NCI-H2107 treated with DMSO at 0.1 percent for 48 hours (cell line): ENCODE data around the gene SCAMP3.
"Not testable (repeated sequence)": the region's sequence is repeated elsewhere in the genome, so short reads cannot be mapped to it uniquely, and the experiment has no call there.

Experiments used
- DNase-seq: peaks from one replicate; lab custom pipeline; 2025; ENCODE audit not compliant: unreplicated experiment; lab: John Stamatoyannopoulos, UW

SCAMP3 gene

DNA sequence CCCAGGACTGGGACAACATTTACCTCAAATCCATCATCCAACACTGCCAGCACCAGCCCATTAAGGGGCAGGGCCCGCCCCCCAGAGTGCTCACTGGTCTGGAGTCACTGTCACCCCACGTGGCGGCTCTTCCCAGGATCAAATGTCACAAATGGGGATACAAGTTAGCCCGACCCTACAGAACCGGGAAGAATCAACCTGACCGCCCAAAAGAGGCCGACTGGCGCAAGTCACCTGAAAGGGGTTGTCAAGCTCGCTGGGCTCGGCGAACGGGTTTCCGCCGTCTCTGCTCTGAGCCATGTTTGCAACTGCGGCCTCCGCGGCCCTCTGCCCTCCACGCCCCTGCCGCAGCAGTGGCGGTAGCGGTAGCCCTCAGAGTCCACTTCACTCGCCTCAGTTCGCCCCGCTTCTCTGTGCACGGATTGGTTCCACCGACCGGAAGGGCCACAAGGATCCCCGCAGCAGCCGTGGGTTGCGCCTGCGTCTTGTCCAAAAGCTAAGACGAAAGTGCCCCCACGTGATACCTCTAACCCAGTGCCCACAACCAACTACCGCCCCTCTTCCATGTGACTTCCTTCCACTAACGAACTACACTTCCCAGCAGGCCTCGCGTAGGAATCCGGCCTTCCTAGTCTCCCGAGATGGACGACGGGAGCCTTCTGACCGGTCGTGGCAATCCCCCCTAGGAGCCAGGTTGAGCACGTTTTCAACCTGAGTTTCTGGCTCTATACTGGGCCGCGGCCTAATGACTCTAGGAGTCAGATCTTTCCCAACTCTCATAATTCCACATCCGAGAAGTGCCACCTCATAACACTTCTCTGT, at the start of gene SCAMP3:
Gene SCAMP3, minus strand, starts transcription at position 509 of the 822 bp plus-strand sequence. Its CDS starts 209 bp downstream, at position 300.
- peak; percentile 100 for DNase-seq

GRCh38 chr1:155309423-155310021, 47.4 kb upstream of the SCAMP3 start:
- DNase-seq = no peak

GRCh38 chr1:155308493-155309422, 46.6 kb upstream of the SCAMP3 start, which contains the start of gene FDPS:
TSS of gene FDPS (plus strand) at chr1:155308866. CDS start at chr1:155309790, 924 bp downstream.
- peak; percentile 99 for DNase-seq

- no peak for DNase-seq
Observed at GRCh38 chr1:155307247-155307740, 45.1 kb upstream of the SCAMP3 start.

DNA sequence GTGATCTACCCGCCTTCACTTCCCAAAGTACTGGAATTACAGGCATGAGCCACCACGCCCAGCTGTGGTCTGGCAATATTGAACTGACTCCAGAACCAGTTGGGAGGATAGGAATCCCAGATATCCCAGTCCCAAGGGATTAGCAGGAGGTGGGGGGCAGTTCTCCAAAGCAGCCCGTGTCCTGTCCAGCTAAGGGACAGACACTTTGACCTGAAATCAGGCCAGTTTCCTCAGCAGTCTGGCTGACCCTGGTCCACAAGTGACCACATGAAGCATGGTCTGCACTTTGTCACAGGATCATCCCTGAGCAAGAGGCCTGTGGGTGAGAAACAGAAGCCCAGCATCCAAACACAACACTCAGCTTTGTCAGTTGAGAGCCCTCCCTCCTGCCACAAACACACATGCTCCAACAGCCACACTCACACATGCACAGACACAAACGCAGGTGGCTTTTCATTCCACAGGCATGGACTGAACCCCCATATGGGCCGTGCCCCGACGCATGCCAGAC, 43.8 kb upstream of the SCAMP3 start:
- DNase-seq = no peak

GRCh38 chr1:155304558-155305063, 42.5 kb upstream of the SCAMP3 start:
- DNase-seq = no peak

GRCh38 chr1:155301342-155301841, 39.2 kb upstream of the SCAMP3 start, which contains the start of gene PKLR:
TSS of gene PKLR (minus strand) at chr1:155301438. CDS start at chr1:155301395, 43 bp downstream.
- no peak for DNase-seq

DNA sequence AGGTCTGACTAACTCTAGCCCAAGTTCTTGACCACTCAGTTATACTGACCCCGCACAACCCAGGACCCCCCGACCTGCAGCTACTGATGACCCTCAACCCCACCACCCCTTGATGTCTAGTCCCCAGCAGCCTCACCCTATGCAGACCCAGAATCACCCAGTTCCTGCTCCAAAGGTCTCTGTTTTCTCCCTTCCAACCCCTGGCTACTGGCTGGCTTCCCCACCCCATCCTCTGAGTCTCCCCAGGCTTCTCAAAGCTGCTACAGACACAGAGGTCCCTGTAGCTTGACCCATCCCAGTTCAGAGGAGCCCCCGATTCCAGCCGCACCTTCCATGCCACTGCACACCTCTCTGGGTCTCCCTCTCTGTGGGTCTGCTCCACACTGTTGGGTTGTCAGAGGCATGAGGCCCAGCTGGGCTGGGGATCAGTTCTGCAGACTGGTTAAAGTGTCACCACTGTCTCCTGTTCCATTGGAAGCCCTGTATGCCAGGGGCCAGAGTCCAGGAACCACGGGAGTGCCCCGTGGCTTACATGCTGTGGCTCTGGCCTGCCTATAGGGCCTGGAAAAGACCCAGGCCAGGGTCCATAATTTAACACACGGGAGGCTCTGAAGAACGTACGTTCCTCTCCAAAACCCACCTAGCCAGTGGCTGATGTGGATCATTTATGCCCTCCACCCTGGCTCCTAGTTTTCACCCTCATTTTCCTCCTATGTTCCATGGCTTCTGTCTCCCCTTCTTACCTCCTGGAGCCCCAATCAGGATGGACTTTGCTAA, 38.6 kb upstream of the SCAMP3 start:
- DNase-seq = no peak

DNA sequence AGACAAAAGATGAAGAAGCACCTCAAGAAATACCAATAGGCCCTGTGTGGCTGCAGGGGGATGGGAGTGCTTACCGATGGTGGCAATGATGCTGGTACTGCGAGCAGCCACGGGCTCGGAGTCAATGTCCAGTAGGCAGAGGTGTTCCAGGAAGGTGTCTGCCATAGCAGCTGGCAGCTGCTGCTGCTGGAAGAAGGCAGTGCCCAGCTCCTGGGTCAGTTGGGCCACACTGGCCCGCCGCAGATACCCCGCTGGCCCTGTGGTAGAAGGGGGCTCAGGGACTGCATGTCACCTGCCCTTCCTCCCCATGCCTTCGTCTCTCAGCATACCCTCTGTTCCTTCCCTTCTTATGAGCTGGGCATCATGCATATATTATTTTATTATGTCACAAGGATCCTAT, 37.9 kb upstream of the SCAMP3 start:
- DNase-seq = no peak

GRCh38 chr1:155297384-155297783, 35.2 kb upstream of the SCAMP3 start:
- DNase-seq = no peak

DNA sequence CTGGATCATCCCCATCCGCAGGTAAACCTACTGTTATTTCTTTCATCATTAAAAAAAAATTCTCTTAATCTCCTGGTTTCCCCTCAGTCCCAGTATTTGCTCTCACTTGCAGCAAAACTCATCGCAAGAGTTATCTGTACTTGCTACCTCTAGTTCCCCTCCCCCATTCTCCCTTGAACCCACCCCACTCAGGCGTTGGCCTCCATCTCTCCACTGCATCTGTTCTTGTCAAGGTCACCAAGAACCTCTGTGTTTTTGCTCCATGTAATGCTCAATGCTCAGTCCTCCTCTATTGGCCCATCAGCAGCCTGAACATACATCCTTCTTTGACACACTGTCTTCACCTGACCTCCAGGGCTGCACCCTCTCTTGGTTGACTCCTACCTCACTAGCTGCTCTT, 34.5 kb upstream of the SCAMP3 start:
- DNase-seq = no peak

DNA sequence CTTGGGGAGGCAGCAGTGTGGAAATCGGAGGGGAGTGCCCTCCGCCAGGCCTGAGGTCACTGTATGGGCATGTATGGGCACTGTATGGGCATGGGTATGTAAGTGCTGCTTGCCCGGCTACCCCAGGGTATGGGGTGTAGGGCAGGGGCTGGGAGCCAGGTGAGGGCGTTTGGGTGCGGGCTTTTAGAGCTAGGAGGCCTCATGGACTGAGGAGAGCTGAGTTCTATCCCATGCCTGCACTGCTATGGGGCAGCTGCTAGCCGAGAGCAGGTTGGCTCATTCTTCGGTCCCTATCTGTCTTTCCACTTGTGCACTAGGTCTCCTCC, 33.7 kb upstream of the SCAMP3 start:
- no peak for DNase-seq

DNA sequence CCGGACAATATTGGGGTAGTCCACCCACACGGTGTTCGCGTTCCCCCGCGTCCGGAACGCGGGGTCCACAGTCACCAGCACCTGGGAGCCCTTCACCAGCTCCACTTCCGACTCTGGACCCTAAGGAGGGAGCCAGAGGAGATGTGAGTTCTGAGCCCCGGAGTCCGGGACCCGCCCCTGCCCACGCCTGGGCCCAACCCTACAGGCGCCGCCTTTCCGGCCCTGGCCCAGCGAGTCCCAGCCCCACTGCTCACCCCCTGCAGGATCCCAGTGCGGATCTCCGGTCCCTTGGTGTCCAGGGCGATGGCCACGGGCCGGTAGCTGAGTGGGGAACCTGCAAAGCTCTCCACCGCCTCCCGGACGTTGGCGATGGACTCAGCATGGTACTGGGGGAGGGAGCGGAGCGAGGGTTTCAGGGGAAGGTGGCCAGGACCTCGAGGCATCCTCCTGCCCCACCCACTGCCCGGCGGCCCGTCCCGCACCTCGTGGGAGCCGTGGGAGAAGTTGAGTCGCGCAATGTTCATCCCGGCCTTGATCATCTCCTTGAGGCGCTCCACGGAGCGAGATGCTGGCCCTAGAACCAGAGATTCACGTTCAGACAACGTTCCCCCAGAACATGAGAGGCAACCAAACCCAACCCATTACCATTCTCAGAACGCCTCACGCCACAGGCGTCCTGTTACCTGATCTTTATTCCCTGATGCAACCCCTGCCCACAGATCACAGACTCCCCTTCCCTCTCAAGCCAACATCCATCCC, 33.2 kb upstream of the SCAMP3 start:
- no peak for DNase-seq

DNA sequence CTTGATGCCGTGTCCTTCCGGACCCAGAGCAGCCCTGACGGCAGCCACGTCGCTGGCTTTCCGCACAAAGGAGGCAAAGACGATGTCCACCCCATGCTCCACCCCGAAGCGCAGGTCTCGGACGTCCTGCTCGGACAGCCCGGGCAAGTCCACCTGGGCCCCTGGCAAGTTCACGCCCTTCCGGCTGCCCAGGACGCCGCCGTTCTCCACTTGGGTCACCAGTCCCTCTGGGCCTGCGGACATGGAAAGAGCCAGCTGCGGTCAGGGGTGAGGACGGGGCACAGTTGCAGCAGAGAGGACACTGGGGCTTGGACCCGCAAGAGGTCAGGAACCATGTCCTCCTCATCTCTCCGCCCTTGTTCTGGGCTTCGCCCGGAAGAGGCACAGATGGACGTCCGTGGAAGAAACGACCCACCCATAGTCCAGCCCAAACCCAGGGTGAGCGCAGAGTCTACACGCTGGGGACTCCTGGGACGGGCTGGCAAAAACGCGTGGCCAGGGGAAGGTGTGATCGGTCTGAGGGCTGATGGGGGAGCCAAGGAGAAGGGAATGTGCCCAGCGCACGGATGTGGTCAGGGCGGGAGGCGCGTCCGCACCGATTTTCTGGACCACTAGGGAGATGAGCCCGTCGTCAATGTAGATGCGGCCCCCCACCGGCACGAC, 32.5 kb upstream of the SCAMP3 start:
- DNase-seq = no peak

DNA sequence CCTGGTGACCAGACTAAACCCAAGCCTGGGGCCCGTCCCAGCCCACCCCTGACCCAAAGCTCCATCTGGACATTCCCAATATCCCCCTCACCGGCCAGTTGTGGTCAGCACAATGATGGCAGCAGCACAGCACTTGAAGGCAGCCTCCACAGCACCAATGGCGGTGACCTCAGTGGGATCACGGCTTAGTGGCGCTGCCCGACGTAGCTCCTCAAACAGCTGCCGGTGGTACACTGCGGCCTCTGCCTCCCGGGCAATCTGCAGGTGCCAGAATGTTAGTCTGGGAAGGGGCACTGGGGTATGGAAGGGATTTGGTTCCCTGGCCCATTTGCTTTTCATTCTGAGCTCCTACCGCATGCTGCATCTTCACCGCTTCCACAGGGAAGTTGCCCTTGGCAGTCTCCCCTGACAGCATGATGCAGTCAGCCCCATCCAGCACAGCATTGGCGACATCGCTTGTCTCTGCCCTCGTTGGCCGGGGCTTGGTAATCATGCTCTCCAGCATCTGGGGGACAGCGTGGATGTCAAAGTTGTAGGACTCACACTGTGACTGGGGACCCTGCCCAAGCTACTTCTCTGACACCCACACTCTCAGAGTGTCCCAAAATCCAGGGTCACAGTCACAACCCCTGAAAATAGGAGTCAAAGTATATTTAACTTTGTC, 31.1 kb upstream of the SCAMP3 start:
- DNase-seq = no peak

GRCh38 chr1:155291006-155291405, 28.8 kb upstream of the SCAMP3 start:
- DNase-seq = not testable (repeated sequence)

DNA sequence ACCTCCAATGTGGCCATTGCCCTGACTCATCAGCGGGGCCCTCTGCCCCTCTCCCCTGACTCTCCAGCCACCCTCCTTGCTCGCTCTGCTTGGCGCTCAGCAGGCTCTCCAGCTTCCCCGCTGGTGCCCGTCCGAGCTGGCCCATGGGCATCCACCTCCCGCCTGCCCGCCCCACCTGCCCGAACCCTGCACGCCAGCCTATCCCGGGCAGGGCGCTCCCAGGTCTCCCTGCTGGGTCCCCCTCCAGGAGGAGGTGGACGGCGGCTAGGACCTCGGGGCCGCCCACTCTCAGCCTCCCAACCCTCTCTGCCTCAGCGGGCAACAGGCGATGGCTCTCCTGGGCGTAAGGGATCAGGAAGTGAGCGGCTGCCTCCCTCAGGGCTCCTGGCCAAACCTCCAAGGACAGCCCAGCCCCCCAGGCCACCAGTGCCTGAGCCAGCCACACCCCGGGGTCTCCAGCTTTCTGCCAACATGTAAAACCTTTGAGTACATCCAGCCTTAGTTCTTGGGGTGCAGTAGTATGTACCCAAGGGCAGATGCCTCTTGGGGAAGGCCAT, 25.9 kb upstream of the SCAMP3 start:
- no peak for DNase-seq

DNA sequence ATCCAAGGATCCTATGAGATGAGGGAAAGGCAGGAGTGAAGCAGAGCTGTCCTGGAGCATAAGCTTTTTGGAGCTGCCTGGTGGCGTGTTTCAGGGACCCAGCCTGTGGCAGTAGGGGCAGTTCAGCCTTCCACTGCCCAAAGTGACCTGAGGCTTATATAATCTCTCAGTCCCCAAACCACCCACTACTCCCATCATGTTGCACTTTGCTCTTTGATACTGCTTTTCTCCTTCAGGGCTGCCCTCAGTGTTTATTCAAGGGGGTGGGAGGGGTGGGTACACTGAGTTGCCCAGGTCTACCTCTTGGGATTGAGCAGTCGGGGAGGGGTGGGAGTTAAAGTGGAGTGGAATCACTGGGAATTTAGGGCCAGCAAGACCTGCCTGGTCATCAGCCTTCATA, 24.4 kb upstream of the SCAMP3 start:
- DNase-seq = no peak
